ENCODE measurements around the gene FBXO3. TPM values are rescaled to one million over a fixed set of nuclear protein-coding genes. Genes with fewer than 3 reads are reported as not detected.

Gene FBXO3
- total RNA-seq, 2 donors from 2014 or later, result 12.8 to 15.0 TPM

DNA sequence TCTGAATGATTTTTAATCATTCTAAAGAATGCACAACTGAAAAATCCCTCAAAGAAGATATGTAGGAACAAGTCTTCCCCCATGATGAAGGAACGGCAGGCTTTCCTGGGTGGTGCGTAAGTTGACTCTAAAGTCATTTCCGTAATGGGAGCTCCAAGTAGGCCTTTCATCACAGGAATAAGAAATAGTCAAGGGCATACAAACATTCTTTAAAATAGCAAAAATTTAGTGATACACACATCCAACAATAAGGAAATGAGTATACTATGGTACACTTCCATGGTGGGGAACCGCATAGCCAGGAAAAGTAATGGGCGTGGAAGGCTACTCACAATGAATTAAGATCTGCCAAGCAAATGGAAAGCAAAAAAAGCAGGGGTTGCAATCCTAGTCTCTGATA, 48.8 kb downstream of the FBXO3 start:
- H3K4me3 Mint-ChIP-seq, result no peak overlapping the region
- H3K9ac ChIP-seq (ENCODE audit: extremely low read depth, low read length, poor library complexity, severe bottlenecking), result no peak overlapping the region
- H3K9me3 Mint-ChIP-seq, result peaks cover 9% of the 10 kb centered on the region
- no peaks in the 10 kb centered on the region for H3K27me3 ChIP-seq (ENCODE audit: control insufficient read depth, insufficient read depth, low read length, poor library complexity, severe bottlenecking)
- TF ChIP-seq, protein P1, sequence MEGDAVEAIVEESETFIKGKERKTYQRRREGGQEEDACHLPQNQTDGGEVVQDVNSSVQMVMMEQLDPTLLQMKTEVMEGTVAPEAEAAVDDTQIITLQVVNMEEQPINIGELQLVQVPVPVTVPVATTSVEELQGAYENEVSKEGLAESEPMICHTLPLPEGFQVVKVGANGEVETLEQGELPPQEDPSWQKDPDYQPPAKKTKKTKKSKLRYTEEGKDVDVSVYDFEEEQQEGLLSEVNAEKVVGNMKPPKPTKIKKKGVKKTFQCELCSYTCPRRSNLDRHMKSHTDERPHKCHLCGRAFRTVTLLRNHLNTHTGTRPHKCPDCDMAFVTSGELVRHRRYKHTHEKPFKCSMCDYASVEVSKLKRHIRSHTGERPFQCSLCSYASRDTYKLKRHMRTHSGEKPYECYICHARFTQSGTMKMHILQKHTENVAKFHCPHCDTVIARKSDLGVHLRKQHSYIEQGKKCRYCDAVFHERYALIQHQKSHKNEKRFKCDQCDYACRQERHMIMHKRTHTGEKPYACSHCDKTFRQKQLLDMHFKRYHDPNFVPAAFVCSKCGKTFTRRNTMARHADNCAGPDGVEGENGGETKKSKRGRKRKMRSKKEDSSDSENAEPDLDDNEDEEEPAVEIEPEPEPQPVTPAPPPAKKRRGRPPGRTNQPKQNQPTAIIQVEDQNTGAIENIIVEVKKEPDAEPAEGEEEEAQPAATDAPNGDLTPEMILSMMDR (conservative IDR thresholded peaks at IDR 0.05), result no peak
- peaks cover 21% of the 10 kb centered on the region for H3K4me1 Mint-ChIP-seq
- H3K27ac ChIP-seq (ENCODE audit: low read depth, low read length), result no peak overlapping the region
- no peaks in the 10 kb centered on the region for H3K4me1 ChIP-seq (ENCODE audit: control insufficient read depth, insufficient read depth, low read length)
- H3K36me3 Mint-ChIP-seq (ENCODE audit: low read depth), result peaks cover 22% of the 10 kb centered on the region
- H3K9me3 ChIP-seq (ENCODE audit: control insufficient read depth, low read length), result no peaks in the 10 kb centered on the region
- H3K4me3 ChIP-seq (ENCODE audit: low read length), result no peak overlapping the region
- H3K36me3 ChIP-seq (ENCODE audit: control insufficient read depth, insufficient read depth, low read length), result peaks cover 19% of the 10 kb centered on the region
- 88 to 91% methylated on average over 5 of the region's 5 CpGs for WGBS, 2 experiments (ENCODE audit: insufficient coverage in 1 of 2, insufficient read length in 1 of 2)
- no peak for DNase-seq
- H3K27ac Mint-ChIP-seq, result no peak overlapping the region
- H3K27me3 Mint-ChIP-seq (ENCODE audit: insufficient read depth), result no peaks in the 10 kb centered on the region

DNA sequence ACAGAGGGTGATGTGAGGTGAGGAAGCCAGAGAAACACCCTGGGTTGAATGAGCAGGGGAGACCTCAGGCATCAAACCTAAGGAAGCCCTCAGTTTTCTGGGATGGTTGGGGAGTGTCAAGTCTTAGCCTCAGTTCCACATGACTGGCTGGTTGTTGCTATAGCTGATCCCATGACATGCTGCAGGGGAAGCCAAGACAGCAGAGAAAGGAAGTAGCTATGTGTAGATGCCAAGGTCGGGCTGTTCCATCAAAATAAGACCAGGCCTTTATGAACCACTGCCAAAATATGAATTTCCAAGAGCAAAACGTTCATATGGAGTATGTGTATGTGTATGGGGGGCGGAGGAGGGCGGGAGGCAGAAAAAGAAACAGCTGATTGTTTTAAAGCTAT, 49.7 kb downstream of the FBXO3 start:
- H3K9me3 ChIP-seq (ENCODE audit: control insufficient read depth, low read length), result no peaks in the 10 kb centered on the region
- WGBS, 2 experiments (ENCODE audit: insufficient coverage in 1 of 2, insufficient read length in 1 of 2), result 80 to 90% methylated on average over 1 to 4 of the region's 4 CpGs
- peaks cover 21% of the 10 kb centered on the region for H3K4me1 Mint-ChIP-seq
- peaks cover 21% of the 10 kb centered on the region for H3K36me3 ChIP-seq (ENCODE audit: control insufficient read depth, insufficient read depth, low read length)
- peak overlapping the region; percentile 74 for H3K27ac Mint-ChIP-seq
- H3K27me3 ChIP-seq (ENCODE audit: control insufficient read depth, insufficient read depth, low read length, poor library complexity, severe bottlenecking), result no peaks in the 10 kb centered on the region
- no peak overlapping the region for H3K9ac ChIP-seq (ENCODE audit: extremely low read depth, low read length, poor library complexity, severe bottlenecking)
- peaks cover 28% of the 10 kb centered on the region for H3K36me3 Mint-ChIP-seq (ENCODE audit: low read depth)
- no peaks in the 10 kb centered on the region for H3K4me1 ChIP-seq (ENCODE audit: control insufficient read depth, insufficient read depth, low read length)
- peak overlapping the region; percentile 55 for H3K27ac ChIP-seq (ENCODE audit: low read depth, low read length)
- H3K27me3 Mint-ChIP-seq (ENCODE audit: insufficient read depth), result no peaks in the 10 kb centered on the region
- H3K4me3 ChIP-seq (ENCODE audit: low read length), result no peak overlapping the region
- peaks cover 9% of the 10 kb centered on the region for H3K9me3 Mint-ChIP-seq
- H3K4me3 Mint-ChIP-seq, result no peak overlapping the region
- DNase-seq, result no peak
- TF ChIP-seq, protein P1 (conservative IDR thresholded peaks at IDR 0.05), result no peak

DNA sequence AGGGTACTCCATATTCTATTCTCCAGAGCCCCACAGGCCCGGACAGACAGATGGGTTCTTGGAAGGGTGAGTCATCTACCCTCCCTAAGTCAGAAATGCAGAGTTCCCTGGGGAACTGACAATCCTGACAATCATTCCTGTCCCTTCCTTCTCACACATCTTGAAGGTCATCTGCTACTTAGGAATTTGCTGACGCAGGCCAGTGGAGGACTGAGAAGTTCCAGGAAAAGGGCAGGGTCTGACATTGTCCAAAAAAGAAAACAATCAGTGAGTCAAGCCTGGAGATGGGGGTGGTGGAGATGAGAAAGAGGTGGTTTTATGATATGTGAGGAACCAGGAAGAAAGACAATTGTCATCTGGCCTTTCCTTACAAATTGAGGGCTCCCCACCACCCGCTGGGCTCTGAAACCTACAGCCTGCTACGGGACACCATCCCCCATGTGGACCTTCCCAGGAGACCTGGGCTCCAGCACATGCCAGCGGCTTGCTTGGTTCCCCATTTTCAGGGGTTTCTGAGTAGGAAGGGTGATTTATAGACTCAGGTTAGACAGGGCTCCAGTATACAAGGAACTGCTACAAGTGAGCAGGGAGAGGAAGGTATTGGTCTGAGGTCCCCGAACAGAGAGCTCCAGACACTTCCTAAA, 51.0 kb downstream of the FBXO3 start:
- H3K36me3 ChIP-seq (ENCODE audit: control insufficient read depth, insufficient read depth, low read length), result peaks cover 29% of the 10 kb centered on the region
- peaks cover 19% of the 10 kb centered on the region for H3K4me1 Mint-ChIP-seq
- H3K9ac ChIP-seq (ENCODE audit: extremely low read depth, low read length, poor library complexity, severe bottlenecking), result no peak overlapping the region
- DNase-seq, result peak; percentile 63
- no peak overlapping the region for H3K4me3 Mint-ChIP-seq
- H3K27me3 Mint-ChIP-seq (ENCODE audit: insufficient read depth), result no peaks in the 10 kb centered on the region
- peaks cover 21% of the 10 kb centered on the region for H3K36me3 Mint-ChIP-seq (ENCODE audit: low read depth)
- no peaks in the 10 kb centered on the region for H3K9me3 ChIP-seq (ENCODE audit: control insufficient read depth, low read length)
- no peaks in the 10 kb centered on the region for H3K4me1 ChIP-seq (ENCODE audit: control insufficient read depth, insufficient read depth, low read length)
- H3K27me3 ChIP-seq (ENCODE audit: control insufficient read depth, insufficient read depth, low read length, poor library complexity, severe bottlenecking), result no peaks in the 10 kb centered on the region
- TF ChIP-seq, protein P1 (conservative IDR thresholded peaks at IDR 0.05), result no peak
- no peak overlapping the region for H3K27ac ChIP-seq (ENCODE audit: low read depth, low read length)
- 95% methylated on average over 4 to 6 of the region's 6 CpGs for WGBS, 2 experiments (ENCODE audit: insufficient coverage in 1 of 2, insufficient read length in 1 of 2)
- no peak overlapping the region for H3K4me3 ChIP-seq (ENCODE audit: low read length)
- H3K27ac Mint-ChIP-seq, result no peak overlapping the region
- peaks cover 6% of the 10 kb centered on the region for H3K9me3 Mint-ChIP-seq

Measured in endodermal cell (in vitro differentiated cells).